AG20443 (cell line): ENCODE results near the gene PRKCG.

Experiments used
- DNase-seq: peaks from one replicate; pipeline ENCODE4 v3.0.0; 2012; ENCODE audit warnings: low spot score, mixed read lengths

PRKCG gene

GRCh38 chr19:53872762-53873161 lies 9.2 kb upstream of the PRKCG start:
- DNase-seq = peak; percentile 8

GRCh38 chr19:53873773-53874605 lies 8.0 kb upstream of the PRKCG start:
- peak; percentile 6 for DNase-seq

GRCh38 chr19:53874606-53874990 lies 7.4 kb upstream of the PRKCG start:
- no peak for DNase-seq

GRCh38 chr19:53875602-53876325 lies 6.2 kb upstream of the PRKCG start:
- DNase-seq = no peak

GRCh38 chr19:53876651-53877224 lies 5.3 kb upstream of the PRKCG start:
- no peak for DNase-seq

- no peak for DNase-seq
These were observed 4.6 kb upstream of the PRKCG start for GRCh38 chr19:53877361-53877766.

- no peak for DNase-seq
These were observed 3.2 kb upstream of the PRKCG start for GRCh38 chr19:53878776-53879139.

- DNase-seq = peak; percentile 96
These were observed 2.6 kb upstream of the PRKCG start for GRCh38 chr19:53879140-53880081.

GRCh38 chr19:53880711-53881481 lies 1.1 kb upstream of the PRKCG start:
- no peak for DNase-seq

GRCh38 chr19:53882391-53883050 lies 524 bp downstream of the PRKCG start:
- DNase-seq = no peak

GRCh38 chr19:53883231-53883661 lies 1.2 kb downstream of the PRKCG start:
- DNase-seq = no peak

- DNase-seq = no peak
These were observed 1.7 kb downstream of the PRKCG start for GRCh38 chr19:53883741-53884140.

- no peak for DNase-seq
These were observed 2.3 kb downstream of the PRKCG start for GRCh38 chr19:53884256-53884655.

- DNase-seq = no peak
These were observed 3.0 kb downstream of the PRKCG start for GRCh38 chr19:53885036-53885435.

- no peak for DNase-seq
These were observed 10.4 kb downstream of the PRKCG start for GRCh38 chr19:53892301-53892980.

GRCh38 chr19:53892981-53893325 lies 11.0 kb downstream of the PRKCG start:
- DNase-seq = no peak

- no peak for DNase-seq
These were observed 12.7 kb downstream of the PRKCG start for GRCh38 chr19:53894707-53895106.

- no peak for DNase-seq
These were observed 14.7 kb downstream of the PRKCG start for GRCh38 chr19:53896682-53897081.

GRCh38 chr19:53897459-53897858 lies 15.5 kb downstream of the PRKCG start:
- no peak for DNase-seq

GRCh38 chr19:53898166-53898565 lies 16.2 kb downstream of the PRKCG start:
- DNase-seq = no peak
